GM20000 (cell line): Measurements from ENCODE around the gene JAKMIP2.

ENCODE experiments used
- DNase-seq: peaks from one replicate; pipeline ENCODE4 v3.0.0; 2012; ENCODE audit warnings: low spot score
- TF ChIP-seq, protein P1 (sequence below): IDR thresholded peaks from 2 replicates; pipeline ENCODE4 v1.5.1; 2012; ENCODE audit warnings: mild to moderate bottlenecking, control low read depth; ENCODE audit errors: extremely low read depth, missing control alignments

The JAKMIP2 gene

DNA sequence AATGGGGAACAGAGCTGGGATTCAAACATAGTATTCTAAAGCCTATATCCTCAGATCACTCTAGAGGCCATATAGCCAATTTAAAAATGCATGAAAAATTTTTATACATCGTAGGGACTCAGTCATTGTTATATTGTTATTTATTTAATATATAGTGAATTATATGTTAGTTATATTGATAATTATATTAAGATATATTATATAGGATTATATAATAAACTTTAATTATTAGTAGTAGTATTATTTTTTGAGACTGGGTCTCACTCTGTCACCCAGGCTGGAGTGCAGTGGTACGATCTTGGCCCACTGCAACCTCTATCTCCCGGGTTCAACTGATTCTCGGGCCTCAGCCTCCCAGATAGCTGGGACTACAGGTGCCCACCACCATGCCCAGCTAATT, 206.9 kb downstream of the JAKMIP2 start:
- TF ChIP-seq, protein P1, sequence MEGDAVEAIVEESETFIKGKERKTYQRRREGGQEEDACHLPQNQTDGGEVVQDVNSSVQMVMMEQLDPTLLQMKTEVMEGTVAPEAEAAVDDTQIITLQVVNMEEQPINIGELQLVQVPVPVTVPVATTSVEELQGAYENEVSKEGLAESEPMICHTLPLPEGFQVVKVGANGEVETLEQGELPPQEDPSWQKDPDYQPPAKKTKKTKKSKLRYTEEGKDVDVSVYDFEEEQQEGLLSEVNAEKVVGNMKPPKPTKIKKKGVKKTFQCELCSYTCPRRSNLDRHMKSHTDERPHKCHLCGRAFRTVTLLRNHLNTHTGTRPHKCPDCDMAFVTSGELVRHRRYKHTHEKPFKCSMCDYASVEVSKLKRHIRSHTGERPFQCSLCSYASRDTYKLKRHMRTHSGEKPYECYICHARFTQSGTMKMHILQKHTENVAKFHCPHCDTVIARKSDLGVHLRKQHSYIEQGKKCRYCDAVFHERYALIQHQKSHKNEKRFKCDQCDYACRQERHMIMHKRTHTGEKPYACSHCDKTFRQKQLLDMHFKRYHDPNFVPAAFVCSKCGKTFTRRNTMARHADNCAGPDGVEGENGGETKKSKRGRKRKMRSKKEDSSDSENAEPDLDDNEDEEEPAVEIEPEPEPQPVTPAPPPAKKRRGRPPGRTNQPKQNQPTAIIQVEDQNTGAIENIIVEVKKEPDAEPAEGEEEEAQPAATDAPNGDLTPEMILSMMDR, result no peak
- DNase-seq, result no peak

DNA sequence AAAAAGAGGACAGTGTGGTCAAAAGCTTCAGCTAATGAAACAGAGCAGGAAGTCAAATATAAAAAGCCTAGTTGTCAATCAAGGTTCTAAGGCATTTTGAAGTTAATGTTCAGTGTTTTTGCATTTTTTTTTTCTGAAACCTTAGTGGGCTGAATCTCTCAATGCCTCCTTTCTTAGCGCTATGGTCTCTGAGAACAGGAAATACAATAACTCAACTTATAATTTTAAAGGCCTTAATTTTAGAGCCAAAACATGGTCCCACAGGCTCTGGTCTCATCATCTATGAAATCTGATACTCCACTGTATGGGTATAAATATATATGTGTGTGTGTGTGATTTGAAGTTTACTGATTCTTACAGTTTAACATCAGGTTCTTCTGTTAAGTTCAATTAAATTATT, 209.3 kb downstream of the JAKMIP2 start:
- DNase-seq, result no peak
- TF ChIP-seq, protein P1, result no peak

DNA sequence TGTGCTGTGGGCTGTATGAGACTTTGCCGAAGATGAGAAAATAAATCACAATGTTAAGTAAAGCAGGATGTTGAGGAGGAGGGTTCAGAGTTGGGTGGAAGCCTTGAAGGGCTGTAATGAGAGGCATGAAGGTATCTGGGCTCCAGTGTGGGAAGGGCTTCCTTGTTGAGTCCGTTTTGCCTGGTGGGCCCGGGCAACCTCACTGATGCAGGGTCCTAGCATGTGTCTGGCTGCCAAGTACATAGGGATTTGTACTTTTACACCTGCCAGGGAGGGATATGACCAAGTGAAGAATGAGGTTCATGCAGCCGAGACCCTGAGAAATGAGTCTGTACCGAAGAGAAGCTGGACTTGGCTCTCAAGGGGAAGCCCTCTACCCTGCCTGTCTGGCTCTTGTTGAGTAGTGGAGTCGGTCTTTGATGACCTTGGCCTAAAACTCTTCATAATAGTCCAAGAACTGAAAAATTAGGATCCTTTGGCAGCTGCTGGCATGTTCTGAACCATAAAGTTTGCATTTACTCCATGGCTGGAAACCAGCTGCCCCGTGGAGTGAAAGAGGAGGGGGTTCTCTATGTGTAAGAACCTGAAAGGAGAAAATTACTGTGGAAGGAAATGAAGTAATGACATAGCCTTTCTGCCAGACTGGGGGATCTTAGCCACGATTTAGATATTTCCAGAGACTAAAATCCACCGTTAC, 213.7 kb downstream of the JAKMIP2 start:
- no peak for DNase-seq
- TF ChIP-seq, protein P1, result no peak

DNA sequence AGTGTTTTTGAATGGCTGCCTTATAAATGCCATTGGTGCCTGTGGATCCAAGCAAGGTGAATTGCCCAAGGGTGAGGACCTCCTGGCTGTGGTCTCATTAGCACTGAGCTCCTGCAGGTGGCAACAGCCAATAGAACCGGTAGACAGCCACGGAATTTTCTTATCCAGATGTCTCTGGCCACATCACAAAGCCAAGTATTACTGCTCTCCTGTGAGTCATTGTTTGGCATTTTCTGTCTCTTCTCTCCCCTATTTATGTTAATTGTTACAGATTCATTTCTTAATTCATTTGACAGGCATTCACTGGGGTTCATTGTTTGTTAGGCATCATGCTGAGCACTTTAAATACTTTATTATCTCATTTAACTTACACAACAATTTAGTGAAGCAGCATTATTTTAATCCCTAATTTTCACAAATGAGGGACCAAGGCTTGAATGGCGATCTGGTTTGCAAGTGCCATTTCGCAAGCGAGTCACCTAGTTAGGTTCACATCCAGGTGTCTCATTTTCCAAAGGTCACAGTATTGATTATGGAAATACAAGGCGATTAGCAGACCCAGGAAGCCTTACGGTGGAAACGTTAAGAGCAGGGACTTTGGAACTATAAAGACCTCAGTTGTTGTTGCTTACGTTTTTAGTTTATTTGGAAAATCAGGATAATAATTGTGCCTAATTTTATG, 214.5 kb downstream of the JAKMIP2 start:
- TF ChIP-seq, protein P1, result no peak
- DNase-seq, result no peak

DNA sequence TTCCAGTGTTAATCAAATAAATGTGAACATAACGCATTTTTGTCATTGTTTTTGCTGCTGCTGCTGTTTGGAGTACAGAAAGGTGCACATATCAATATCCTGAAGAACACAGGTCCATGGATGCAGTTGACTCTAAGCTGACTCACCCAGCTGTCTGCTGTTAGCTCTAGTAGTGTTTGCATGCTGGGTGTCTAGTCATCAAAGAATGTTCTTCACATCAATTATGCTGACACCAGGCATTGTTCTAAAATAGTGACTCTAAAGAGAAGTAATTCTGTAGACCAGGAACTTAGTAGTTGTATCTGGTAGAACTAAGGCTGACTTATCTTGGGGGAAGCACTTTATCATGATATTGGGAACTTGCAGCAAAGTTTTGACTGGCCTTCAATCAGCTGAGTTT, 217.0 kb downstream of the JAKMIP2 start:
- TF ChIP-seq, protein P1, result no peak
- no peak for DNase-seq

DNA sequence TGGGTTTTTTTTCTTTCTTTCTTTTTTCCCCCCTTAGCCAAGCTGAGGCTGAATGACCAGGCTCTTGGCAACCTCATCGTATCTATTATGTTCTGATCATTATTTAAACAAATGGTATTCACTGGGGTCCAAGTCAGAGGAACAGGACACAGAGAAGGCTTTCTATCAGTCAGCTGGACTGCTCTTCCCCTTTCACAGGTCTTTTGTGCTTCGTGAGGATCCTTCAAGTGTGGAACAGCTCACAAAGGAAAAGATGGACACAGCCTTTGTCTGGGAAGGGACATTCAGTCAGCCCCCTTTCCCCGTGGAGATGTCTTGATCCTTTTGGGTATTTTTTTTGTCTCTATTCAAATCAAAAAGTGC, 218.4 kb downstream of the JAKMIP2 start:
- DNase-seq, result no peak
- TF ChIP-seq, protein P1, result no peak

DNA sequence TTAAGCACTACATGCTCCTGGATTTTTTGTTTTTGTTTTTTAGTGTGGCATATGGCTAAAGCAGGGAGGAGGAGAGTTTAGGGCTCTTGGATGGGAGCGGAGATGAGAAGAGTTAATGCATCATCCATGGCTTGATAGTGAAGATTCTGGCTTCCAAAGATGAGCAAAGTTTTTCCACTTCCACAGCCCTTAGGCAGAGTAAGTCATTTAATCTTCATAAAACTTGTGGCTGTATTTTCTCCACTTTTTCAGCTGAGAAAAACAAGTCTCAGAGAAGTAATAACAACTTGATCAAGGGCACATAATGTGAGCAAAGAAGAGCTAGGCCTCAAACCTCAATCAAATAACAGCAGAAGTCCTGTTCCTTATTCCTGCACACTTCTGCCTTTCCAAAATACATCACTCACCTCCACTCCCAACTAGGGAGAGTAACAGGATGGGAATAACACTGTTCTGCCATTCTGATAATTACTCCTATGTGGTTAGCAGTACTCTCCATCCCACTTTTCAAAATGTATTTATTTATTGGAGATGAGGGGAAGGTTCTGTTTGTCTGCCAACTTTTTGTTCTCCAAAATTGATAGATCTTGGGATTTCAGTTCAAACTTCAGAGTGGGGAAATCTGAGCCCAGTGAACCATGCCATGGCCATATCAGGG, 218.9 kb downstream of the JAKMIP2 start:
- no peak for DNase-seq
- TF ChIP-seq, protein P1, result no peak
